ENCODE data around the gene LARGE1.

Gene LARGE1

GRCh38 chr22:33851240-33851639 lies 69.0 kb downstream of the LARGE1 start:
- DNase-seq: no peak

- DNase-seq: no peak
These were observed 69.6 kb downstream of the LARGE1 start for GRCh38 chr22:33850724-33851123.

- no peak for DNase-seq
These were observed 70.1 kb downstream of the LARGE1 start for GRCh38 chr22:33850193-33850592.

- no peak for DNase-seq
These were observed 72.0 kb downstream of the LARGE1 start for GRCh38 chr22:33848251-33848650.

- DNase-seq: no peak
These were observed 76.0 kb downstream of the LARGE1 start for GRCh38 chr22:33844273-33844672.

- no peak for DNase-seq
These were observed 77.7 kb downstream of the LARGE1 start for GRCh38 chr22:33842421-33843094.

- no peak for DNase-seq
These were observed 78.3 kb downstream of the LARGE1 start for GRCh38 chr22:33842006-33842354.

- no peak for DNase-seq
These were observed 78.8 kb downstream of the LARGE1 start for GRCh38 chr22:33841281-33842005.

GRCh38 chr22:33838644-33839043 lies 81.6 kb downstream of the LARGE1 start:
- no peak for DNase-seq

- DNase-seq: no peak
These were observed 82.5 kb downstream of the LARGE1 start for GRCh38 chr22:33837826-33838225.

- no peak for DNase-seq
These were observed 85.0 kb downstream of the LARGE1 start for GRCh38 chr22:33835265-33835664.

- no peak for DNase-seq
These were observed 87.6 kb downstream of the LARGE1 start for GRCh38 chr22:33832558-33833151.

GRCh38 chr22:33831651-33832050 lies 88.6 kb downstream of the LARGE1 start:
- no peak for DNase-seq

- DNase-seq: no peak
These were observed 89.1 kb downstream of the LARGE1 start for GRCh38 chr22:33831207-33831606.

- no peak for DNase-seq
These were observed 90.6 kb downstream of the LARGE1 start for GRCh38 chr22:33829546-33830280.

- DNase-seq: no peak
These were observed 92.0 kb downstream of the LARGE1 start for GRCh38 chr22:33828302-33828701.

- DNase-seq: no peak
These were observed 94.5 kb downstream of the LARGE1 start for GRCh38 chr22:33825761-33826160.

- DNase-seq: no peak
These were observed 96.7 kb downstream of the LARGE1 start for GRCh38 chr22:33823552-33823951.

GRCh38 chr22:33821290-33821689 lies 99.0 kb downstream of the LARGE1 start:
- no peak for DNase-seq

GRCh38 chr22:33819743-33820142 lies 100.5 kb downstream of the LARGE1 start:
- DNase-seq: no peak

GRCh38 chr22:33817512-33818127 lies 102.7 kb downstream of the LARGE1 start:
- no peak for DNase-seq

- DNase-seq: no peak
These were observed 107.8 kb downstream of the LARGE1 start for GRCh38 chr22:33812360-33812977.

GRCh38 chr22:33811686-33812085 lies 108.6 kb downstream of the LARGE1 start:
- DNase-seq: no peak

Data from hematopoietic multipotent progenitor cell treated with erythropoietin and hydrocortisone succinate and interleukin-3 and kit ligand, for 8 days (in vitro differentiated cells).